ENCODE data around the gene SMARCD1.
A peak's percentile ranks its signal among the peaks of the same experiment; 100 is the strongest.

SMARCD1 gene

GRCh38 chr12:50084775-50085614, at the start of gene SMARCD1:
Gene SMARCD1, plus strand, starts transcription at chr12:50085342. Its CDS starts 28 bp downstream, at chr12:50085370.
- peak; percentile 96 for DNase-seq

GRCh38 chr12:50038336-50038735, 46.8 kb upstream of the SMARCD1 start:
- no peak for DNase-seq

- peak; percentile 80 for DNase-seq
Observed at GRCh38 chr12:50039151-50039835, 45.8 kb upstream of the SMARCD1 start.

GRCh38 chr12:50040657-50041056, 44.5 kb upstream of the SMARCD1 start:
- DNase-seq = no peak

GRCh38 chr12:50041062-50041860, 43.9 kb upstream of the SMARCD1 start:
- DNase-seq = no peak

- DNase-seq = no peak
Observed at GRCh38 chr12:50041962-50042361, 43.2 kb upstream of the SMARCD1 start.

- DNase-seq = no peak
Observed at GRCh38 chr12:50042693-50043092, 42.4 kb upstream of the SMARCD1 start.

- DNase-seq = no peak
Observed at GRCh38 chr12:50043308-50043707, 41.8 kb upstream of the SMARCD1 start.

- DNase-seq = no peak
Observed at GRCh38 chr12:50043854-50044253, 41.3 kb upstream of the SMARCD1 start.

GRCh38 chr12:50047693-50048250, 37.4 kb upstream of the SMARCD1 start:
- no peak for DNase-seq

GRCh38 chr12:50049254-50050118, 35.7 kb upstream of the SMARCD1 start:
- no peak for DNase-seq

- DNase-seq = no peak
Observed at GRCh38 chr12:50050119-50050385, 35.1 kb upstream of the SMARCD1 start.

GRCh38 chr12:50050410-50051098, 34.6 kb upstream of the SMARCD1 start:
- DNase-seq = peak; percentile 79

- no peak for DNase-seq
Observed at GRCh38 chr12:50051101-50051806, 33.9 kb upstream of the SMARCD1 start.

- DNase-seq = no peak
Observed at GRCh38 chr12:50052544-50052943, 32.6 kb upstream of the SMARCD1 start.

GRCh38 chr12:50052964-50053363, 32.2 kb upstream of the SMARCD1 start:
- no peak for DNase-seq

- no peak for DNase-seq
Observed at GRCh38 chr12:50053583-50053982, 31.6 kb upstream of the SMARCD1 start.

GRCh38 chr12:50055831-50056638, 29.1 kb upstream of the SMARCD1 start:
- peak; percentile 59 for DNase-seq

- DNase-seq = no peak
Observed at GRCh38 chr12:50056639-50056976, 28.5 kb upstream of the SMARCD1 start.

Data from right hindlimb (tissue), 1 donor.